ENCODE data around the gene NFU1. TPM values are rescaled to one million over a fixed set of nuclear protein-coding genes. Genes with fewer than 3 reads are reported as not detected.
A peak's percentile ranks its signal among the peaks of the same experiment; 100 is the strongest.

Gene NFU1
- total and polyA plus RNA-seq, 7 donors: 43.2 to 91.4 (median 61.3) TPM

GRCh38 chr2:69376403-69376802 lies 60.8 kb downstream of the NFU1 start:
- 82 to 87% methylated on average over 6 of the region's 6 CpGs for WGBS, 2 donors
- intact Hi-C loops (cut with DNase I): no loop called here
- no peak for TF ChIP-seq POLR2AphosphoS5 (IDR thresholded peaks at IDR 0.05)
- no peak for TF ChIP-seq EP300 (IDR thresholded peaks at IDR 0.05)
- no peak for TF ChIP-seq POLR2A (IDR thresholded peaks at IDR 0.05)
- TF ChIP-seq CTCF (IDR thresholded peaks at IDR 0.05): no peak
- Histone ChIP-seq H3K4me3 (no peak overlapping the region), H3K27ac (peak overlapping the region in 1 of 4 donors; percentile 0), H3K4me1 (peaks cover 0 to 19% (median 5%) of the 10 kb centered on the region in 4 donors), H3K36me3 (peaks cover 5 to 17% (median 10%) of the 10 kb centered on the region in 4 donors), H3K9me3 (no peaks in the 10 kb centered on the region), H3K27me3 (no peaks in the 10 kb centered on the region)
- DNase-seq: no peak

DNA sequence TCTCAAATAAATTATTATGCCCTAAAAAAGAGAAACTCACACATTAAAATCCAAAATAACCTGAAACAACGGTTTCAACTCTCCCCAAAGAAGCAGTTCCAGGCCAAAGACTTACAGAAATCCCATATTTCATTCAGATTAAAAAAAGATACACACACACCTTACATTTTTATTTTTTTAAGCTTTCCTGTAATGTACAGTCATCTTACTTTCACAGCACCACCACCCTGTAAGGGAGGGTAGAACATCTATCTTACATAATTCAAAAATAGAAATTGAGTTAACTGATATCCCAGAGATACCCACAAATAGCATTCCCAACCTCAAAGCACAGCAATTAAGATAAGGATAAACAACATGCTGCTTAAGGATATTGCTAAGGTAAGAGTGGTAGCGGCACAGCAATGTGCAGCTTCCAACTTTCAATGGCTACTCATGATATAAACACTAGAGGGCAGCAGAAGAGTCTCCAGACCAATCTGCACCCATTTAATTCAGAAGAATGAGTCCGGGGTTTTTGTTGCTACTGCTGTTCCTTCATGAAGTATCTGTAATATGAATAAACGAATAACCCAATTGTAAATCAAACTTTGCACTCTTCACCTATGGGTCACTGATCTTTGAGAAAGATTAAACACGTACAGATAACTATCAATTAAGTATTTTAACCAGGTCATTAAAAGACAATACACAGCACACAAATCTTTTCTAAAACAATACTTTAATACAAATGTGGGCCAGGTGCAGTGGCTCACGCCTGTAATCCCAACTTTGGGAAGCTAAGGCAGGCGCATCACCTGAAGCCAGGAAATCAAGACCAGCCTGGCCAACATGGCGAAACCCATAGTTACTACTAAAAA lies 61.5 kb downstream of the NFU1 start:
- no peaks in the 10 kb centered on the region for H3K9me3 ChIP-seq
- H3K36me3 ChIP-seq: peaks cover 5 to 24% (median 11%) of the 10 kb centered on the region in 4 donors
- TF ChIP-seq EP300 (IDR thresholded peaks at IDR 0.05): no peak
- TF ChIP-seq POLR2AphosphoS5 (IDR thresholded peaks at IDR 0.05): no peak
- TF ChIP-seq POLR2A (IDR thresholded peaks at IDR 0.05): no peak
- TF ChIP-seq CTCF (IDR thresholded peaks at IDR 0.05): peak in 3 of 4 experiments; percentile 20 to 39 (median 38)
- H3K27ac ChIP-seq: peak overlapping the region in 1 of 4 donors; percentile 0
- WGBS, 2 donors: 52 to 74% methylated on average over 8 of the region's 8 CpGs
- intact Hi-C loops (cut with DNase I): no loop called here
- no peaks in the 10 kb centered on the region for H3K27me3 ChIP-seq
- no peak for DNase-seq
- H3K4me3 ChIP-seq: no peak overlapping the region
- peaks cover 0 to 12% (median 5%) of the 10 kb centered on the region in 4 donors for H3K4me1 ChIP-seq

DNA sequence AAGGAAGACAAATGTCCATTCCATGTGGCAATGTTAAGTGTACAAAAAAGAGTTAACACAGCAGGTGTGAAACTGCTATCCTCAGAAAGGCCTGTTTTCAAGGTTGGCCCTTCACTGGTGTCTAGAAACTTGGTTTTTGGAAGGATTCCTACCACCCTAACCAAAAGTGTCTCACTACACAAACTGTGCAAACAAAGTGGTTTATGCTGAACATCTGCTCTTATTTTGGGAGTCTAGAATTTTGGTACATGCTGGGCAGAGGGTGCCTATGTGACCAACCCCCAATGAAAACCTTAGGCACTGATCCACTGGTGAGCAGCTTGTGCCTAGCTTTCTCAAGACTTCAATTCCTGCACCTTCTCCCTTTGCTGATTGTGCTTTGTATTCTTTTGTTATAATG lies 64.5 kb downstream of the NFU1 start:
- Histone ChIP-seq H3K27ac (no peak overlapping the region), H3K9me3 (no peaks in the 10 kb centered on the region), H3K27me3 (no peaks in the 10 kb centered on the region), H3K4me3 (no peak overlapping the region), H3K4me1 (peaks cover 0 to 11% (median 4%) of the 10 kb centered on the region in 4 donors), H3K36me3 (peaks cover 12 to 53% (median 33%) of the 10 kb centered on the region in 4 donors)
- TF ChIP-seq CTCF (IDR thresholded peaks at IDR 0.05) (no peak), EP300 (IDR thresholded peaks at IDR 0.05) (no peak), POLR2A (IDR thresholded peaks at IDR 0.05) (no peak), POLR2AphosphoS5 (IDR thresholded peaks at IDR 0.05) (no peak)
- intact Hi-C loops (cut with DNase I): no loop called here
- no peak for DNase-seq

GRCh38 chr2:69369802-69370201 lies 67.4 kb downstream of the NFU1 start:
- Histone ChIP-seq H3K4me3 (no peak overlapping the region), H3K4me1 (no peaks in the 10 kb centered on the region), H3K36me3 (peaks cover 12 to 74% (median 46%) of the 10 kb centered on the region in 4 donors), H3K27me3 (no peaks in the 10 kb centered on the region), H3K27ac (no peak overlapping the region), H3K9me3 (no peaks in the 10 kb centered on the region)
- 88 to 98% methylated on average over 1 of the region's 1 CpG for WGBS, 2 donors
- intact Hi-C loops (cut with DNase I): no loop called here
- no peak for DNase-seq
- TF ChIP-seq CTCF (IDR thresholded peaks at IDR 0.05): no peak
- TF ChIP-seq POLR2AphosphoS5 (IDR thresholded peaks at IDR 0.05): no peak
- no peak for TF ChIP-seq EP300 (IDR thresholded peaks at IDR 0.05)
- TF ChIP-seq POLR2A (IDR thresholded peaks at IDR 0.05): no peak
